ENCODE measurements around the gene CREB3. TPM values are rescaled to one million over a fixed set of nuclear protein-coding genes. Genes with fewer than 3 reads are reported as not detected.

CREB3 gene
- polyA plus RNA-seq, 2 of the 4 experiments (the other 2 are of a cell fraction): 33.3 to 51.3 TPM

- ChIA-PET POLR2A (no interaction called here), CTCF (interaction anchor here (1.0 to 2.1 kb wide), 5 partner anchors 9 to 101 kb away, joined by 3 to 5 read pairs (median 3); no protein-coding TSS in a partner anchor)
- Histone ChIP-seq H3K9me3 (no peaks in the 10 kb centered on the region), H3K4me2 (no peak overlapping the region), H3K27ac (no peak overlapping the region), H3K4me1 (no peaks in the 10 kb centered on the region), H3K4me3 (no peak overlapping the region)
- no CpG with 5 or more reads among the region's 2 CpGs for WGBS (ENCODE audit: missing lambda C conversion rate)
- no peak for FAIRE-seq
- DNase-seq (ENCODE audit: low read depth in 1 of 2, low spot score in 1 of 2): no peak
- ATAC-seq: no peak
- TF ChIP-seq EHF (CRISPR knock-in tag; IDR thresholded peaks at IDR 0.05) (no peak), BHLHE40 (IDR thresholded peaks at IDR 0.05; ENCODE audit: low read depth, low read length) (no peak), FOXS1 (CRISPR knock-in tag; IDR thresholded peaks at IDR 0.05) (no peak), ZNF302 (CRISPR knock-in tag; IDR thresholded peaks at IDR 0.05) (no peak)
These were observed 48.6 kb downstream of the CREB3 start for GRCh38 chr9:35781066-35781465.

- POLR2A ChIA-PET: no interaction called here
- no peak for FAIRE-seq
- CTCF ChIA-PET: interaction anchor here (1.2 to 1.4 kb wide), 3 partner anchors 31 to 128 kb away, joined by 3 to 5 read pairs (median 3); partner anchors contain the start of gene HINT2
- H3K4me3 ChIP-seq: no peak overlapping the region
- no peaks in the 10 kb centered on the region for H3K9me3 ChIP-seq
- TF ChIP-seq MYC (IDR thresholded peaks at IDR 0.05; ENCODE audit: borderline replicate concordance, low read length) (no peak), REST (IDR thresholded peaks at IDR 0.05) (no peak), ZC3H11A (IDR thresholded peaks at IDR 0.05) (no peak), CBX2 (IDR thresholded peaks at IDR 0.05; ENCODE audit: borderline replicate concordance, low read depth) (no peak), HOXB5 (CRISPR knock-in tag; IDR thresholded peaks at IDR 0.05) (no peak), BCL3 (IDR thresholded peaks at IDR 0.05) (no peak), RNF2 (IDR thresholded peaks at IDR 0.05; ENCODE audit: borderline replicate concordance, low read depth) (no peak), E2F6 (IDR thresholded peaks at IDR 0.05; ENCODE audit: borderline replicate concordance, low read depth) (no peak), RAD21 (conservative IDR thresholded peaks at IDR 0.05 in 1 of 2, IDR thresholded peaks at IDR 0.05 in 1 of 2) (no peak)
- no peak for ATAC-seq
- H3K4me1 ChIP-seq: no peaks in the 10 kb centered on the region
- H3K27ac ChIP-seq: no peak overlapping the region
- no peak overlapping the region for H3K4me2 ChIP-seq
- no peak for DNase-seq (ENCODE audit: low read depth in 1 of 2, low spot score in 1 of 2)
These were observed 51.0 kb downstream of the CREB3 start for GRCh38 chr9:35783418-35783817.

Small RNA genes within 50 kb of the gene (small RNA-seq; reads per million reads assigned to genes)
- 0 to 2.1 (median 0) reads per million in 6 experiments for gene MIR6853

Other genes with a start within 250 kb of the CREB3 start
- gene RUSC2, start 242.6 kb upstream of the CREB3 start, polyA plus RNA-seq (2011; rRNA removed): 15.9 and 16.8 TPM in 2 replicates
- 21.0 to 21.6 TPM (median 21.2 TPM) in 3 replicates for gene RUSC2, start 242.6 kb upstream of the CREB3 start, polyA plus RNA-seq (2017; fragmentation: RNase III; extraction: RNeasy Plus Mini Kit Qiagen cat#74134 plus additional on column Dnase treatment)
- gene TESK1, start 127.4 kb upstream of the CREB3 start, polyA plus RNA-seq (2011; rRNA removed): 16.5 and 17.4 TPM in 2 replicates
- 29.9 to 33.0 TPM (median 30.6 TPM) in 3 replicates for gene TESK1, start 127.4 kb upstream of the CREB3 start, polyA plus RNA-seq (2017; fragmentation: RNase III; extraction: RNeasy Plus Mini Kit Qiagen cat#74134 plus additional on column Dnase treatment)
- 0.87 and 1.2 TPM in 2 replicates for gene CD72, start 114.3 kb upstream of the CREB3 start, polyA plus RNA-seq (2011; rRNA removed)
- gene CD72, start 114.3 kb upstream of the CREB3 start, polyA plus RNA-seq (2017; fragmentation: RNase III; extraction: RNeasy Plus Mini Kit Qiagen cat#74134 plus additional on column Dnase treatment): 0.10 to 0.55 TPM (median 0.44 TPM) in 3 replicates
- gene SIT1, start 81.7 kb upstream of the CREB3 start, polyA plus RNA-seq (2011; rRNA removed): not detected in 2 replicates
- gene SIT1, start 81.7 kb upstream of the CREB3 start, polyA plus RNA-seq (2017; fragmentation: RNase III; extraction: RNeasy Plus Mini Kit Qiagen cat#74134 plus additional on column Dnase treatment): not detected in 3 replicates
- gene RMRP, start 74.6 kb upstream of the CREB3 start, polyA plus RNA-seq (2011; rRNA removed): 80.2 and 257 TPM in 2 replicates
- gene RMRP, start 74.6 kb upstream of the CREB3 start, polyA plus RNA-seq (2017; fragmentation: RNase III; extraction: RNeasy Plus Mini Kit Qiagen cat#74134 plus additional on column Dnase treatment): 14.7 TPM in 1 of 3 replicates, not detected in the others
- gene CCDC107, start 74.4 kb upstream of the CREB3 start, polyA plus RNA-seq (2011; rRNA removed): 11.0 and 13.3 TPM in 2 replicates
- gene CCDC107, start 74.4 kb upstream of the CREB3 start, polyA plus RNA-seq (2017; fragmentation: RNase III; extraction: RNeasy Plus Mini Kit Qiagen cat#74134 plus additional on column Dnase treatment): 20.4 to 21.9 TPM (median 20.7 TPM) in 3 replicates
- gene ARHGEF39, start 67.5 kb upstream of the CREB3 start, polyA plus RNA-seq (2011; rRNA removed): 17.6 and 21.4 TPM in 2 replicates
- gene ARHGEF39, start 67.5 kb upstream of the CREB3 start, polyA plus RNA-seq (2017; fragmentation: RNase III; extraction: RNeasy Plus Mini Kit Qiagen cat#74134 plus additional on column Dnase treatment): 16.7 to 19.5 TPM (median 18.3 TPM) in 3 replicates
- gene CA9, start 58.7 kb upstream of the CREB3 start, polyA plus RNA-seq (2011; rRNA removed): 16.3 and 32.9 TPM in 2 replicates
- gene CA9, start 58.7 kb upstream of the CREB3 start, polyA plus RNA-seq (2017; fragmentation: RNase III; extraction: RNeasy Plus Mini Kit Qiagen cat#74134 plus additional on column Dnase treatment): 2.5 to 5.6 TPM (median 4.5 TPM) in 3 replicates
- gene TPM2, start 42.7 kb upstream of the CREB3 start, polyA plus RNA-seq (2011; rRNA removed): 154 and 281 TPM in 2 replicates
- gene TPM2, start 42.7 kb upstream of the CREB3 start, polyA plus RNA-seq (2017; fragmentation: RNase III; extraction: RNeasy Plus Mini Kit Qiagen cat#74134 plus additional on column Dnase treatment): 956 to 1,105 TPM (median 1,022 TPM) in 3 replicates
- gene TLN1, start 471 bp upstream of the CREB3 start, polyA plus RNA-seq (2011; rRNA removed): 65.5 and 72.1 TPM in 2 replicates
- 108 to 119 TPM (median 117 TPM) in 3 replicates for gene TLN1, start 471 bp upstream of the CREB3 start, polyA plus RNA-seq (2017; fragmentation: RNase III; extraction: RNeasy Plus Mini Kit Qiagen cat#74134 plus additional on column Dnase treatment)
- gene GBA2, start 16.6 kb downstream of the CREB3 start, polyA plus RNA-seq (2011; rRNA removed): 40.0 and 47.4 TPM in 2 replicates
- gene GBA2, start 16.6 kb downstream of the CREB3 start, polyA plus RNA-seq (2017; fragmentation: RNase III; extraction: RNeasy Plus Mini Kit Qiagen cat#74134 plus additional on column Dnase treatment): 34.8 to 39.5 TPM (median 38.9 TPM) in 3 replicates
- 16.6 and 20.2 TPM in 2 replicates for gene RGP1, start 16.6 kb downstream of the CREB3 start, polyA plus RNA-seq (2011; rRNA removed)
- 15.0 to 16.1 TPM (median 15.3 TPM) in 3 replicates for gene RGP1, start 16.6 kb downstream of the CREB3 start, polyA plus RNA-seq (2017; fragmentation: RNase III; extraction: RNeasy Plus Mini Kit Qiagen cat#74134 plus additional on column Dnase treatment)
- gene MSMP, start 21.6 kb downstream of the CREB3 start, polyA plus RNA-seq (2011; rRNA removed): 0.24 TPM in 1 of 2 replicates, not detected in the other
- not detected in 3 replicates for gene MSMP, start 21.6 kb downstream of the CREB3 start, polyA plus RNA-seq (2017; fragmentation: RNase III; extraction: RNeasy Plus Mini Kit Qiagen cat#74134 plus additional on column Dnase treatment)
- gene NPR2, start 58.9 kb downstream of the CREB3 start, polyA plus RNA-seq (2011; rRNA removed): 18.8 and 22.8 TPM in 2 replicates
- gene NPR2, start 58.9 kb downstream of the CREB3 start, polyA plus RNA-seq (2017; fragmentation: RNase III; extraction: RNeasy Plus Mini Kit Qiagen cat#74134 plus additional on column Dnase treatment): 7.8 to 8.2 TPM (median 7.8 TPM) in 3 replicates
- gene SPAG8, start 79.6 kb downstream of the CREB3 start, polyA plus RNA-seq (2011; rRNA removed): 0.17 and 0.31 TPM in 2 replicates
- 0.45 to 0.71 TPM (median 0.54 TPM) in 3 replicates for gene SPAG8, start 79.6 kb downstream of the CREB3 start, polyA plus RNA-seq (2017; fragmentation: RNase III; extraction: RNeasy Plus Mini Kit Qiagen cat#74134 plus additional on column Dnase treatment)
- gene HINT2, start 82.4 kb downstream of the CREB3 start, polyA plus RNA-seq (2011; rRNA removed): 46.9 and 47.3 TPM in 2 replicates
- 59.0 to 69.2 TPM (median 68.5 TPM) in 3 replicates for gene HINT2, start 82.4 kb downstream of the CREB3 start, polyA plus RNA-seq (2017; fragmentation: RNase III; extraction: RNeasy Plus Mini Kit Qiagen cat#74134 plus additional on column Dnase treatment)
- not detected in 2 replicates for gene FAM221B, start 96.1 kb downstream of the CREB3 start, polyA plus RNA-seq (2011; rRNA removed)
- not detected in 3 replicates for gene FAM221B, start 96.1 kb downstream of the CREB3 start, polyA plus RNA-seq (2017; fragmentation: RNase III; extraction: RNeasy Plus Mini Kit Qiagen cat#74134 plus additional on column Dnase treatment)
- gene TMEM8B, start 96.6 kb downstream of the CREB3 start, polyA plus RNA-seq (2011; rRNA removed): 1.8 and 2.0 TPM in 2 replicates
- gene TMEM8B, start 96.6 kb downstream of the CREB3 start, polyA plus RNA-seq (2017; fragmentation: RNase III; extraction: RNeasy Plus Mini Kit Qiagen cat#74134 plus additional on column Dnase treatment): 1.7 to 2.4 TPM (median 2.2 TPM) in 3 replicates
- gene OR13J1, start 137.7 kb downstream of the CREB3 start, polyA plus RNA-seq (2011; rRNA removed): not detected in 2 replicates
- not detected in 3 replicates for gene OR13J1, start 137.7 kb downstream of the CREB3 start, polyA plus RNA-seq (2017; fragmentation: RNase III; extraction: RNeasy Plus Mini Kit Qiagen cat#74134 plus additional on column Dnase treatment)
- gene HRCT1, start 173.5 kb downstream of the CREB3 start, polyA plus RNA-seq (2011; rRNA removed): 0.21 TPM in 1 of 2 replicates, not detected in the other
- 0.22 to 0.41 TPM in 2 of 3 replicates, not detected in the other for gene HRCT1, start 173.5 kb downstream of the CREB3 start, polyA plus RNA-seq (2017; fragmentation: RNase III; extraction: RNeasy Plus Mini Kit Qiagen cat#74134 plus additional on column Dnase treatment)
- 0.05 TPM in 1 of 2 replicates, not detected in the other for gene SPAAR, start 176.8 kb downstream of the CREB3 start, polyA plus RNA-seq (2011; rRNA removed)
- gene SPAAR, start 176.8 kb downstream of the CREB3 start, polyA plus RNA-seq (2017; fragmentation: RNase III; extraction: RNeasy Plus Mini Kit Qiagen cat#74134 plus additional on column Dnase treatment): not detected in 3 replicates
- gene OR2S2, start 225.5 kb downstream of the CREB3 start, polyA plus RNA-seq (2011; rRNA removed): not detected in 2 replicates
- gene OR2S2, start 225.5 kb downstream of the CREB3 start, polyA plus RNA-seq (2017; fragmentation: RNase III; extraction: RNeasy Plus Mini Kit Qiagen cat#74134 plus additional on column Dnase treatment): not detected in 3 replicates

Measured in A549 (cell line).